H4 (cell line): Measurements from ENCODE around the gene TRIP13. TPM values are rescaled to one million over a fixed set of nuclear protein-coding genes. Genes with fewer than 3 reads are reported as not detected.

Source experiments
- DNase-seq: peaks from one replicate; pipeline ENCODE4 v3.0.0-alpha.2; 2015; ENCODE audit warnings: low spot score
- total RNA-seq: library from RNA; depleted of rRNA; stranded (reverse); fragments of >200 nt; shearing (Covaris generic); gene quantifications from 2 replicates; pipeline ENCODE4 v1.2.3, GENCODE V29; 2014

TRIP13 gene
- total RNA-seq, 1 experiment from 2014 or later = 54.2 TPM

DNA sequence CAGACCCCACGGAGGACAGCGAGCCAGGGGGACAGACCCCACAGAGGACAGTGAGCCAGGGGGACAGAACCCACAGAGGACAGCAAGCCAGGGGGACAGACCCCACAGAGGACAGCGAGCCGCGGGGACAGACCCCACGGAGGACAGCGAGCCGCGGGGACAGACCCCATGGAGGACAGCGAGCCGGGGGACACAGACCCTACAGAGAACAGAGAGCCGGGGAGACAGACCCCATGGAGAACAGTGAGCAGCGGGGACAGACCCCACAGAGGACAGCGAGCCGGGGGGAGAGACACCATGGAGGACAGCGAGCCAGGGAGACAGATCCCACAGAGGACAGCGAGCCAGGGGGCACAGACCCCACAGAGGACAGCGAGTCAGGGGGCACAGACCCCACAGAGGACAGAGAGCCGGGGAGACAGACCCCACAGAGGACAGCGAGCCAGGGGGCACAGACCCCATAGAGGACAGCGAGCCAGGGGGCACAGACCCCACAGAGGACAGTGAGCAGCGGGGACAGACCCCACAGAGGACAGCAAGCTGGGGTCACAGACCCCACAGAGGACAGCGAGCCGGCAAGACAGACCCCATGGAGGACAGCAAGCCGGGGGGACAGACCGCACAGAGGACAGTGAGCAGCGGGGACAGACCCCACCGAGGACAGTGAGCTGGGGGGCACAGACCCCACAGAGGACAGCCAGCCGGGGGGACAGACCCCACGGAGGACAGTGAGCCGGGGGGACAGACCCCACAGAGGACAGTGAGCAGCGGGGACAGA lies 37.5 kb upstream of the TRIP13 start:
- no peak for DNase-seq

DNA sequence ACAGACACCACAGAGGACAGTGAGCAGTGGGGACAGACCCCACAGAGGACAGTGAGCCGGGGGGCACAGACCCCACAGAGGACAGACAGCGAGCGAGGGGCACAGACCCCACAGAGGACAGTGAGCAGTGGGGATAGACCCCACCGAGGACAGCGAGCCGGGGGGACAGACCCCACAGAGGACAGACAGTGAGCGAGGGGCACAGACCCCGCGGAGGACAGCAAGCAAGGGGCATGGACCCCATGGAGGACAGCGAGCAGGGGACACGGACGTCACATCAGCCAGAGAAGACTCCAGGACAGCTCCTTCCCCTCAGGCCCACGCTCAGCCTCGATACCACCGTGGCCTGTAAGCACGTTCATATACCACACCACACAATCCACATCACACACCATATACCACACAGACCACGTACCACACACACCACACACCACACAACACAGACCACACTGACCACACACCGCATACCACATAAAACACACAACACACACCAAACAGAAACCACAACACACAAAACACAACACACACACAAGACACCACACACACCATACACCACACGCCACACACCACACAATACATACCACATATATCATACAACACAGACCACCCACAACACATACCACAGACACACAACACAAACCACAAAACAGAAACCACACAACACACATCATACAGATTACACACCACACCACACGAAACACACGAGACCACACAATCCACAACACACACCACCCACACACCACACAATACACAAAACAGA lies 36.7 kb upstream of the TRIP13 start:
- no peak for DNase-seq

GRCh38 chr5:856531-857425 lies 35.9 kb upstream of the TRIP13 start:
- no peak for DNase-seq

- DNase-seq = no peak
These were observed 34.0 kb upstream of the TRIP13 start for GRCh38 chr5:858726-859125.

GRCh38 chr5:859391-859790 lies 33.3 kb upstream of the TRIP13 start:
- no peak for DNase-seq

DNA sequence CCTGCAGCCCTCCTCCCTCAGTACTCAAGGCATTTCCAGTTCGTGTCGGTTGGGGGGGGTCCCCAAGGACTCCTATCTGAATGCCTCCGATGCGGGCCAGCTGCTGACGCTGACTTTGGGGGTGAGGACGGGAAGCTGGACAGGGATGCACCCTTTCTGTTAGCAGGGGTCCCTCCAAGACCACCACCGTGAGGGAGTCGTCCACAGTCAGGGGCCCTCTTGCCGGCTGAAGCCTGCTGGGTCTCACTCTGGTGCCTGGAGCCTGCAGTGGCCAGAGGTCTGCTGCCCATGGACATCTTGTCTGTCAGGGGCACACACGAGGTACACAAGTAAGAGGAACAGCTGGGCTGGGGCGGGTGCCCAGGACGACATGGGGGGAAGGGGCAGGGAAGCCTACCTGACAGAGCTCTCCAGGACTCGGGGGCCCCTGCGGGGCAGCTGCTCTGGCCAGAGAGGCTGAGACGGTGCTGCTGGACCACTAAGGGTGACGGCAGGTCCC lies 32.8 kb upstream of the TRIP13 start:
- DNase-seq = no peak

DNA sequence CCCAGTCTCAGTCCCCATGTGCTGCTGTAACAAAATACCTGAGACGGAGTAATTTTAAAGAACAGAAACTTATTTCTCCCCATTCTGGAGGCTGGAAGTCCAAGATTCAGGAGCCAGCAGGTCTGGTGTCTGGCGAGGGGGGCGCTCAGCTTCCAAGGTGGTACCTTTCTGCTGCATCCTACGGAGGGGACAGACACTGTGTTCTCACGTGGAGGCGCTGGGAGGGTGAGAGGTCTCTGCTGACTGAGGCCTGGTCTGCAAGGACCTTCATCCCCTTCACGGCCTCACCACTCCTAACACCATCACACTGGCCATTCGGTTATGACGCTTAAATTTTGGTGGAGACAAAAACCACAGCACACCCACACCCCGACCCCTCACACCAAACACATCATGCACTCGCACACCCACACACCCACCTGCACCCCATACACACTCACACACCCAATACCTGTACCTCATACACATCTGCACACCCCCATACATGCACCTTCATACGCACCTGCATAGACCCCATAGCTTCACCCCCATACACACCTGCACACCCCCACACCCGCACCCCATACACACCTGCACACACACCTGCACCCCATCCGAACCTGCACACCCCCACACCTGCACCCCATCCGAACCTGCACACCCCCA lies 32.1 kb upstream of the TRIP13 start:
- no peak for DNase-seq

- DNase-seq = no peak
These were observed 31.0 kb upstream of the TRIP13 start for GRCh38 chr5:861442-862366.

- DNase-seq = no peak
These were observed 30.1 kb upstream of the TRIP13 start for GRCh38 chr5:862367-863243.

- no peak for DNase-seq
These were observed 29.4 kb upstream of the TRIP13 start for GRCh38 chr5:863244-863805.

GRCh38 chr5:864492-865167 lies 28.1 kb upstream of the TRIP13 start:
- no peak for DNase-seq

DNA sequence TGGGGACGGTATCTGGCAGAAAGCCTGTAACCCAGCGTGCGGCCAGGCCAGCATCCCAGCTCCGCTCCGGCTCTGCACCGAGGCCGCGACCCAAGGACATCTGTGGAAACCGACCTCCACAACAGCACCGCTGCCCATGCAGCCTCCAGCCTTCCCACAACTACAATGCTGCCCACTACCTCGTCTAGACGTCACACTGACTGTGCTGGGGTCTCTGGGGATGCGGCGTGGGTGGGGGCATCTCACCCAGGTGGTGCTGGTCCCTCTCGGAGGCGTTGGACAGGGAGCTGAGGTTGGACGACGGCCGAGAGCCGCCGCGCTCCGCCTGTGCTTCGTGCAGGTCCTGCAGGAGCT lies 27.5 kb upstream of the TRIP13 start:
- no peak for DNase-seq

DNA sequence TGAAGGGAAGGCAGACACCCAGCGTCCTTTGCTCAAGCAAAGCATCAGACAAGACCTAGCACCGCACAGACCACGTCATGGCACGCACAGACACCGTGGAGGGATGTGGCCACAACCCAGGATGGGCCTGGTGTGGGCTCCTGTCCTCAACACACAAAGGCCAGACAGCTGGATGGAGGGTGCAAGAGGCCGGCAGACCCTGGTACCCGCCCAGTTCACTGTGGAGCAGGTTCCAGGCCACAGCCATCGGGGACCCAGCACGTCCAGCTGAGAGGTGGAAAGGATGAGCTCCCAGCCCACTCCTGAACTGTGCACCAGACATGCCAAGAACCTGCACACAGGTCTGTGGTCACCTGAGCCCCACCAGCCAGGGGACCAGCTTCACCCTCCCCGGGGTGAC lies 26.9 kb upstream of the TRIP13 start:
- DNase-seq = no peak

DNA sequence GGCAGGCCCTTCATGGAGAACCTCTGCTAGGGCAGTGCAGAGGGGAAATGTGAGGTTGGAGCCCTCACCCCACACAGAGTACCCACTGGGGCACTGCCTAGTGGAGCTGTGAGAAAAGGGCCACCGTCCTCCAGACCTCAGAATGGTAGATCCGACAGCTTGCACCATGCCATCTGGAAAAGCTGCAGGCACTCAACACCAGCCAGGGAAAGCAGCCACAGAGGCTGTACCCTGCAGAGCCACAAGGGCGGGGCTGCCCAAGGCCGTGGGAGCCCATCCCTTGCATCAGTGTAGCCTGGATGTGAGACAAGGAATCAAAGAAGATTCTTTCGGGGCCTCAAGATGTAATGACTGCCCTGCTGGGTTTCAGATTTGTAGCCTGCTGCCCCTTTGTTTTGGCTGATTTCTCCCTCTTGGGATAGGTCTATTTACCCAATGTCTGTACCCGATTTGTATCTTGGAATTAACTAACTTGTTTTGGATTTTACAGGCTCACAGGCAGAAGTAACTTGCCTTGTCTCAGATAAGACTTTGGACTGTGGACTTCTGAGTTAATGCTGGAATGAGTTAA lies 25.3 kb upstream of the TRIP13 start:
- no peak for DNase-seq

DNA sequence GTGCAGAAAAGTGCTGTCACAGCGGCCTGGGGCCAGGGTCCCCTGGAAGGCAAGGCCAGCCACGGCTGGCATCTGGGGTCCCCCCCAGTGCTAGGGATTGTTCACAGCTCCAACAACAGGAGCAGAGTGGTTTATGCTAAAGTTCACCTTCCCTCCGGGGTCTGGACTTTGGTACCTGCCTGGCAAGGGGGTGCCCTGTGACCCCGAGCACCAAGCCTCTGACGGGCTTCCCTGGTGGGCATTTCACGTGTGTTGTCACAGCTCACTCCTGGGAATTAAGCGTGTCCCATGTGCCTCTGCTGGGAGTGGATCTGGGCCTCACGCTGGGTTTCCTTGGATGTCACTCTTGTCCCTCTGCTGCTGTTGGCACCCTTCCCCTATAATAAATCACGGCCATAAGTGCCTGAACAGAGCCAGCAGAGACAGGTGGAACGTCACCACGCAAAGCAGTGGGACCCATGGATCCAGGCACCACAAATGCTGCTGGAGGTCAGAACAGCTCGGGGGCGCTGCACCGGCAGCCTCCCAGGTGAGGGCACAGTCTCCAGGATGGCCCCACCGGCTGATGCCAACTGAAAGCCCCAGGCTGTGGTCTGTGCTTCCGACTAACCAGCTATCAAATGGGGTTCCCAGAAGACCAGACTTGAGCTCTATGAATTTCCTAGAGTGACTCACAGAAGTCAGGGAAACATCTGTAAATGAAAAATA lies 24.1 kb upstream of the TRIP13 start:
- DNase-seq = no peak

GRCh38 chr5:870956-871355 lies 21.7 kb upstream of the TRIP13 start:
- DNase-seq = no peak

GRCh38 chr5:871596-872298 lies 20.9 kb upstream of the TRIP13 start:
- no peak for DNase-seq
